GM12878 (cell line): ENCODE data around the gene YKT6.

Source experiments
- CHD2 ChIP-seq: IDR thresholded peaks from 2 replicates; pipeline ENCODE4 v1.6.1; 2011; ENCODE audit warnings: low read depth, low read length, improper control_type of control experiment, borderline replicate concordance
- CREB1 ChIP-seq: IDR thresholded peaks from 2 replicates; pipeline ENCODE4 v1.6.1; 2012; ENCODE audit warnings: low read depth, mild to moderate bottlenecking, inconsistent platforms
- NRF1 ChIP-seq: conservative IDR thresholded peaks from 2 replicates; pipeline ENCODE4 v1.6.1; 2011; ENCODE audit warnings: mild to moderate bottlenecking, low read depth, low read length, improper control_type of control experiment
- POLR2A ChIP-seq: IDR thresholded peaks from 2 replicates; pipeline ENCODE4 v1.6.1; 2011; ENCODE audit warnings: low read depth, mild to moderate bottlenecking, low read length
- SP1 ChIP-seq: IDR thresholded peaks from one replicate; pipeline ENCODE4 v1.6.1; 2011; ENCODE audit warnings: low read depth, low read length
- TF ChIP-seq, protein P1 (sequence below), 3 experiments: IDR thresholded peaks in 2 of 3; conservative IDR thresholded peaks in 1 of 3; 2 replicates each; pipeline ENCODE4 v1.5.1; 2011; ENCODE audit warnings: low read depth in 3 of 3, low read length in 3 of 3, mild to moderate bottlenecking in 3 of 3, control low read depth in 2 of 3, moderate library complexity in 2 of 3, inconsistent platforms in 1 of 3, mixed read lengths in 1 of 3; ENCODE audit not compliant: control insufficient read depth in 2 of 3, insufficient read depth in 1 of 3; ENCODE audit errors: extremely low read depth in 1 of 3
- TF ChIP-seq, protein P2 (sequence below): fragments of 450-650 bp; IDR thresholded peaks from 2 replicates; pipeline ENCODE4 v1.6.1; 2018; ENCODE audit warnings: mild to moderate bottlenecking, low read depth, moderate library complexity; ENCODE audit not compliant: partially characterized antibody

DNA sequence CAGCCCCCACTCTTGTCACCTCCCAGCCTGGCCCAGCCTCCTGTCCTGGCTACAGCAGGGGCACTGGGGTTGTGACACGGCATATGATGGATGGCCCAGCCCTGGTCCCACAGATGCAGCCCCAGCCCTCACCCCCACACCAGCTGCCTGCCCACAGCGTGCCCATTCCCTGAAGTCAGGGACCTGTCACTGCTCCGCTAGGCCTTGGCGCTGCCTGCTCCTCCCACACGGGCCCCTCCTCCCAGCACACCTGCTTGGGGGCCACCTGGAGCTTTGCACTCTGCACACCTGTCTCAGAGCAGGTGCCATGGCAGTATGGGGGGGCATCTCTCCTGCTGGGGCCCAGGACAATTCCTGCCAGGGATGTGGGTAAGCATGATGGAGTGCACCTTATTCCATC is 15.0 kb upstream of the YKT6 start:
- TF ChIP-seq, protein P1, sequence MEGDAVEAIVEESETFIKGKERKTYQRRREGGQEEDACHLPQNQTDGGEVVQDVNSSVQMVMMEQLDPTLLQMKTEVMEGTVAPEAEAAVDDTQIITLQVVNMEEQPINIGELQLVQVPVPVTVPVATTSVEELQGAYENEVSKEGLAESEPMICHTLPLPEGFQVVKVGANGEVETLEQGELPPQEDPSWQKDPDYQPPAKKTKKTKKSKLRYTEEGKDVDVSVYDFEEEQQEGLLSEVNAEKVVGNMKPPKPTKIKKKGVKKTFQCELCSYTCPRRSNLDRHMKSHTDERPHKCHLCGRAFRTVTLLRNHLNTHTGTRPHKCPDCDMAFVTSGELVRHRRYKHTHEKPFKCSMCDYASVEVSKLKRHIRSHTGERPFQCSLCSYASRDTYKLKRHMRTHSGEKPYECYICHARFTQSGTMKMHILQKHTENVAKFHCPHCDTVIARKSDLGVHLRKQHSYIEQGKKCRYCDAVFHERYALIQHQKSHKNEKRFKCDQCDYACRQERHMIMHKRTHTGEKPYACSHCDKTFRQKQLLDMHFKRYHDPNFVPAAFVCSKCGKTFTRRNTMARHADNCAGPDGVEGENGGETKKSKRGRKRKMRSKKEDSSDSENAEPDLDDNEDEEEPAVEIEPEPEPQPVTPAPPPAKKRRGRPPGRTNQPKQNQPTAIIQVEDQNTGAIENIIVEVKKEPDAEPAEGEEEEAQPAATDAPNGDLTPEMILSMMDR (IDR thresholded peaks at IDR 0.05 in 2 of 3, conservative IDR thresholded peaks at IDR 0.05 in 1 of 3; ENCODE audit: control insufficient read depth in 2 of 3, extremely low read depth in 1 of 3, insufficient read depth in 1 of 3, low read depth in 3 of 3, low read length in 3 of 3), result no peak
- TF ChIP-seq NRF1, result no peak
- TF ChIP-seq POLR2A, result no peak
- TF ChIP-seq, protein P2, sequence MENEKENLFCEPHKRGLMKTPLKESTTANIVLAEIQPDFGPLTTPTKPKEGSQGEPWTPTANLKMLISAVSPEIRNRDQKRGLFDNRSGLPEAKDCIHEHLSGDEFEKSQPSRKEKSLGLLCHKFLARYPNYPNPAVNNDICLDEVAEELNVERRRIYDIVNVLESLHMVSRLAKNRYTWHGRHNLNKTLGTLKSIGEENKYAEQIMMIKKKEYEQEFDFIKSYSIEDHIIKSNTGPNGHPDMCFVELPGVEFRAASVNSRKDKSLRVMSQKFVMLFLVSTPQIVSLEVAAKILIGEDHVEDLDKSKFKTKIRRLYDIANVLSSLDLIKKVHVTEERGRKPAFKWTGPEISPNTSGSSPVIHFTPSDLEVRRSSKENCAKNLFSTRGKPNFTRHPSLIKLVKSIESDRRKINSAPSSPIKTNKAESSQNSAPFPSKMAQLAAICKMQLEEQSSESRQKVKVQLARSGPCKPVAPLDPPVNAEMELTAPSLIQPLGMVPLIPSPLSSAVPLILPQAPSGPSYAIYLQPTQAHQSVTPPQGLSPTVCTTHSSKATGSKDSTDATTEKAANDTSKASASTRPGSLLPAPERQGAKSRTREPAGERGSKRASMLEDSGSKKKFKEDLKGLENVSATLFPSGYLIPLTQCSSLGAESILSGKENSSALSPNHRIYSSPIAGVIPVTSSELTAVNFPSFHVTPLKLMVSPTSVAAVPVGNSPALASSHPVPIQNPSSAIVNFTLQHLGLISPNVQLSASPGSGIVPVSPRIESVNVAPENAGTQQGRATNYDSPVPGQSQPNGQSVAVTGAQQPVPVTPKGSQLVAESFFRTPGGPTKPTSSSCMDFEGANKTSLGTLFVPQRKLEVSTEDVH, result no peak
- TF ChIP-seq SP1, result no peak
- no peak for TF ChIP-seq CHD2
- no peak for TF ChIP-seq CREB1
